GM19438 (cell line): ENCODE measurements around the gene KCND3.

Experiments
- ATAC-seq: cut with Tn5 transposase; IDR thresholded peaks from one replicate; pipeline ENCODE4 v1.9.1; 2021; ENCODE audit warnings: low read depth; ENCODE audit not compliant: unreplicated experiment

The KCND3 gene

DNA sequence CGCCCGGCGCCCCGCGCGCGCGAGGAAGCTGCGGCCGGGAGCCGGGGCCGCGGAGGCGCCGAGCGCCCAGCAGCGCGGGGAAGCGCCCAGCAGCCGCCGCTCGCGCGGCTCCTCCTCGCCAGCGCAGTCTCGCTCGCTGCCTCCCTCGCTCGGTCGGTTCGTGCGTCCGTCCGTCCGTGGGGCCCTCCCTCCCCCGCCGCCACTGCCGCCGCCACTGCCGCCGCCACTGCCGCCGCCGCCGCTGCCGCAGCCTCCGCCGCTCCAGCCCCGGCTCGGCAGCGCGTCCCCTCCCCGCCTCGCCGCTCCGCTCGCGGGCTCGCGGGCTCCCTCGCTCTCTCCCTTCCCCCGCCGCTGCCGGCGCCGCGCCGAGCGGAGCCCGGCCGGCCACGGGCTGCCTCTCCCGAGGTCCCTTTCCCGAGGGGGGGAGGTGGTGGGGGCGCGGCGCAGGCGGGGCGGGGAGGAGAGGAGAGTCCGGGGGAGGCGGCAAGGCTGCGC, at the start of gene KCND3:
Gene KCND3, minus strand, starts transcription at position 138 of the 495 bp plus-strand sequence.
- ATAC-seq, result no peak

DNA sequence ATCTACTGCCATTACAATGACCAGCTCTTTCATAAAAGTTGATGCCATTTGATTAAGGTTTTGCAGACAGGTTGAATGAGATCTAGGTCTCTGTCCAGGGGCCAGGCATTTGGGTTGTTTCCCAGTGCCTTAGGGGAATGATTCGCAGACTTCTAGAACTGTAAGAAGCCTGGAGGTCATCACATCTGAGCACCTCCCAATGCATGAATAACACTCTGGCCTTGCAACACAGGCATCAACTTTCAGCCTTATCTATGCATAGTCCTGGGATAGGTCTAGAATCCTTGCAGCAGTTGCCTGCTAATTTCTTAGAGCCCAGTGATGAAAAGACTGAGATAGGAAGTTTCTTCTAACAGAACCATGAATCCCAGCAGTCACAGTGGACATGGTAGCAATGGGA, 44.8 kb upstream of the KCND3 start:
- ATAC-seq, result no peak

GRCh38 chr1:112033439-112034120, 44.1 kb upstream of the KCND3 start:
- no peak for ATAC-seq

GRCh38 chr1:112030157-112030556, 40.7 kb upstream of the KCND3 start:
- no peak for ATAC-seq

GRCh38 chr1:112027696-112028095, 38.2 kb upstream of the KCND3 start:
- ATAC-seq, result no peak

GRCh38 chr1:112026501-112026900, 37.0 kb upstream of the KCND3 start:
- no peak for ATAC-seq

DNA sequence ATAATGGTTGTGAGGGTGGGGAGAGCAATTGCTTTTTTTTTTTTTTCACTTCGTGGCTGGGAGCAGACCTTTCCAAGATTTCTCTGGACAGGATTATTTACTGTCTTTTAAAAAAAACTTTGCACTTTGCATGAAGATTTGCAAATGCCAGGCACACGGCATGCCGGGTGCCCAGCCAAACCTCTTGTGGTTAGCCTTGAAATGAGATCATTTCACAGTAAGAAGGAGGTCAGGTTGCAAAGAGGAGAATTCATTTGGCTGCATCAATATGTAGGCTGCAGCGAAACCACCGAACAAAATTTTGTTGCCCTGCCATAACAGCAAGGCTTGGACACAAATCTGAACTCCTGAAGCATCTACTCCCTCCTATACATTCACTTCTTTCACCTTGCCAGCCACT, 36.5 kb upstream of the KCND3 start:
- no peak for ATAC-seq

DNA sequence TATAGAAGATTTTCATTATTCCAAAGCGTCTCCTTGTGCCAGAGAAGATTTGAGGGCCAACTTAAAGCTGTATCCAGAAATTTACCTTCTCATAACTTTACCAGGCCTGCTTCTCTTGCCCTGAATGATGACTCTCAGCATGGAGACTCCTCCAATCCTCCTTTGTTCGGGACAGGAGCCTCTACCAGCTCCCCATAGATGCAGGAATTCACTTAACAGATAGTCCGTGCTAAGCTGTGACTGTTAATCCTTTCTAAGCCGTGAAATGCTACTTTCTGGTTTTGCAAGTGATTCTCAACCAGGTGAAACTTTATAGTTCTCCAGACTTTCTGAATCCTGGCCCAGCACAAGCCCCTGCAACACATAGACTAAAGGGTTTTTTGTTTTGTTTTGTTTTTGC, 31.8 kb upstream of the KCND3 start:
- ATAC-seq, result no peak

GRCh38 chr1:112017183-112017582, 27.7 kb upstream of the KCND3 start:
- ATAC-seq, result no peak

- no peak for ATAC-seq
Measured at GRCh38 chr1:112012823-112013222, 23.4 kb upstream of the KCND3 start.

DNA sequence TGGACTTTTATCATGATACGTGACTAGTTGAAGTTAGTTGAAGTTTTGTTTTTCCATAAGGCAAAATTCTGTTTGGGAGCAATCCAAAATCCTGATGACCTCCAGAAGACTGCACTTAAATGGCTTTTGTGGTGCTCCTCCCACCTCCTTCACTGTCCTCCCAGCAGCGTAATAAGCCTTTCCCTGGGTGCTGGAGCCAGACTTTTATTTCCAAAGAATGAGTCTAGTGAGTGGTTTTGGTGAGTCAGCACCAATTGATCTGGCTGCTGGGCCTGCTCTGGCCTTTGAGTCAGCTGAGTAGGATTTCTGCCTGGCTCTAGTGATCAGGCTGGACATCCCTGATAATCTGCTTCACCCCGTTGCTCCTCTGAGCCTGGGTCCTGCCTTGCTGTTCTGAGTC, 21.7 kb upstream of the KCND3 start:
- ATAC-seq, result no peak

DNA sequence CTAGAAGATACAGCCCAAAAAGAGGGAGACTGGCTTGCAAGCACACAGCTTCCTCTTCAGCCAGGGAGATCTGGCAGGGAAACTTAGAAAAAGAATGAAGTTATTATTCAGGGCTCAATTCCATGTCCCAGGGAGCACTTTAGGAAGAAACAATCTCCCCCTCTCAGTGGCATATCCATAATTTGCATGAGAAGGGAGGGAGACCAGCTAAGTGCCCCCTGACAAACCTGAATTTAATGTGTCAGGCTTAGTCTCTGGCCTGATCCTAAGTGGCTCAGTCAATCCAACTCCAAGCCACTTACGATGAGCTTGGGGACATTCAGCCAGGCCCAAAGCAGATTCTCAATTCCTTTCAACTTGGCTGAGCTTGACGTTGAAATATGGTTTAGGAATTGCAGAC, 17.7 kb upstream of the KCND3 start:
- no peak for ATAC-seq

GRCh38 chr1:112006416-112007025, 17.1 kb upstream of the KCND3 start:
- no peak for ATAC-seq

GRCh38 chr1:112004076-112004475, 14.6 kb upstream of the KCND3 start:
- no peak for ATAC-seq

DNA sequence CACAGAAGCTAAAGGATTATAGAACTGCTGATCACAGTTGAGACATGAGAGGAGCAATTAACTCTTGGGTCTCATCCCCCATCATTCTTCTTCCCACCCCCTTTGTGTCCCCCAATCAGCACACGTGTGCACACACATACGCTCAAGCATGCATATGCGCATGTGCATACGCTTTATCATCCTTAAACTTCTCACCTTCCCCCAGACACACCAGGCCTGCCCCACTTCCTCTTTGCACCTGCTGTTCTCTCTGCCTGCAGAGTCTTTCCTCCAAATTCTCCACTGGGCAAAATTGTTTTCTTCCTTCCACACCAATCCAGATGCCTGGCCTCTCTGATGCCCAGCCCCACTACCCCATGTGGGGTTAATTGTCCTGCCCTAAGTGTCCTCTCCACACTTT, 13.0 kb upstream of the KCND3 start:
- no peak for ATAC-seq

- ATAC-seq, result no peak
Measured at GRCh38 chr1:112001436-112001835, 12.0 kb upstream of the KCND3 start.

GRCh38 chr1:112000048-112000447, 10.6 kb upstream of the KCND3 start:
- no peak for ATAC-seq

- ATAC-seq, result no peak
Measured at GRCh38 chr1:111998332-111998731, 8.9 kb upstream of the KCND3 start.

GRCh38 chr1:111992476-111992875, 3.0 kb upstream of the KCND3 start:
- ATAC-seq, result no peak

- ATAC-seq, result peak; percentile 62
Measured at GRCh38 chr1:111990878-111991718, 1.6 kb upstream of the KCND3 start.
